Left lobe of liver (tissue), 2 donors: ENCODE results near the gene TMEM121B. TPM values are rescaled to one million over a fixed set of nuclear protein-coding genes. Genes with fewer than 3 reads are reported as not detected.
A peak's percentile ranks its signal among the peaks of the same experiment; 100 is the strongest.

Experiments used
- ATAC-seq: fragments of 200-7000 bp; cut with Tn5 transposase; one replicate; pipeline ENCODE4 v1.9.1; 2020; ENCODE audit warnings: mild to moderate bottlenecking, moderate library complexity
- DNase-seq: peaks from one replicate; pipeline ENCODE4 v3.0.0-alpha.2; 2020; ENCODE audit warnings: low spot score
- total RNA-seq: library from RNA; stranded (reverse); gene quantifications from one replicate; pipeline ENCODE4 v1.2.1, GENCODE V29; 2021
- donor health status: DM: no; HTN: no; CAD: no; lungs with moderate emphysema.
- donor health status: DM: no; HTN: yes; CAD: no.

Gene TMEM121B
- total RNA-seq, 1 donor from 2014 or later, result 0.10 TPM

DNA sequence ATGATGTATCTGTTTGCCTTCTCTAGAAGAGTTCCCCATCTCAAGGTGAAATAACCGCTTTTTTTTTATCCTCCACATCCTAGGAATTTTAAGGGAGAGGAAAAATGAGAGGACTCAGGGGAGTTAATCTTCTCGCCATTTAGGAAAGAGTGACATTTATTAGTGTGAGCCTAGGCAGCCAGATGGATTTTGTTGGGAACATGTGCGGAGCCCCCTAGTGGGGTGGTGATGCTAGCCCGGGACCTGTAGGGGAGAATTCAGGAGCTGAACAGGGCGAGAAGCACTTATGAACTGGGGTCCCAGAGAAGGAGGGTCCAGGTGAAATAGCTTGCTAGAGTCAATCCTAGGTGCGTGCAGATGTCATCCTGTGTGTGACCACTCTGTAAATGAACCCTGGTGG, 25.6 kb downstream of the TMEM121B start:
- no peak for ATAC-seq
- DNase-seq, result peak; percentile 35

DNA sequence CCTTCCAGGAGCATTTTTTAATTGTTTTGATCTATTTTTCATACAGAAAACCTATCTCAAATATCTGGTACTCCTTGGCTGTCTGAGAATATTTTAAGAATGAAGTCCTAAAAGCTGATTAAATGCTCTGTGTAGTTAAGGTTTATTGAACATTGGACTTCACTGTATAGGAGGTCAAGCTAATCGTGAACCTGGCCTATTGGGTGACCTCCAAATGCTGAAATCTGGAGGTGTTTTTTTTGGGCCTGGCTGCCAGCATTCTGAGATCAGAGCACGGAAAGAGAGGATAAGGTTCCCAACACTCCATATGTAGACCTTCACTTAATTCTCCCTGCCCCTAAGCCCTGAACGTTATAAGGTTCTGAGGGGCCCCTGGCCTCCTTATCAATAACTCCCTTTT, 28.1 kb downstream of the TMEM121B start:
- ATAC-seq, result peak; percentile 63
- peak; percentile 22 for DNase-seq

DNA sequence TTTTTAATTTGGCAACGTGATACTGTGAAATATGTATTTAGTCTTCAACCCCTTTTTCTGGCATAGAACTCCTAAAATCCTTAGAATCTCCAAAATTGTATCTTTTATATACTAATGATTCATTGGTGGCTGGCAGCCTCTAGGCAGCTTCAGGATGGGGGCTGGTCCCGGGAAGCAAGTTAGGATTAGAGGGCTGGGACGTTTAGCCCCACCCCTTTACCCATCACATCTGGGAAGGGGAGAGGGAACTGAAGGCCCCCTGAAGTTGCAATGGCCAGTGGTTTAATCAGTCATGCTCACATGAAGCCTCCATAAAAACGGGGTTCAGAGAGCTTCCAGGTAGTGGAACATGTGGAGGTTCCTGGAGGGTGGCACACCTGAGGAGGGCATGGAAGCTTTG, 29.3 kb downstream of the TMEM121B start:
- DNase-seq (peak; percentile 15), ATAC-seq (no peak)

DNA sequence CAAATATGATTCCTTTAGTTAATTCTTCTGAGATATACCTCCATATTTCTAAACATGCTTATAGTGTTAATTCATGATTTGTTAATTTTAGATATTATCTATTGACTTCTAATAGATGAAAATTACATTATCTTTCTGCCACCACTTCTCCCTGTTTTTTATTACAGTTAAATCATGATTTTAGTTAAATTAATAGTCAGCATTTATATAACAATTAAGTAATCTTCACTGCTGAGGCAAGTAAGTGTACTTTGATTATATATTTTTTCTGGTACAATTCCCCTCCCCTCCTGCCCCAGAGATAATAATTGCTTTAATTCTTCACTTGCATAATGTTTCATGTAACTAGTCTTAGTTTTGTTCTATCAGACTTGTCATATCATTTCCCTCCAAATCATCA, 30.6 kb downstream of the TMEM121B start:
- ATAC-seq (no peak), DNase-seq (no peak)

GRCh38 chr22:17087498-17088131, 33.5 kb downstream of the TMEM121B start:
- DNase-seq (peak; percentile 38), ATAC-seq (no peak)

GRCh38 chr22:17086788-17087497, 34.2 kb downstream of the TMEM121B start:
- no peak for ATAC-seq
- DNase-seq, result peak; percentile 41

- ATAC-seq (no peak), DNase-seq (peak; percentile 43)
These were observed 34.9 kb downstream of the TMEM121B start for GRCh38 chr22:17086296-17086695.

GRCh38 chr22:17085277-17086181, 35.6 kb downstream of the TMEM121B start:
- DNase-seq (peak; percentile 64), ATAC-seq (peak; percentile 66)

DNA sequence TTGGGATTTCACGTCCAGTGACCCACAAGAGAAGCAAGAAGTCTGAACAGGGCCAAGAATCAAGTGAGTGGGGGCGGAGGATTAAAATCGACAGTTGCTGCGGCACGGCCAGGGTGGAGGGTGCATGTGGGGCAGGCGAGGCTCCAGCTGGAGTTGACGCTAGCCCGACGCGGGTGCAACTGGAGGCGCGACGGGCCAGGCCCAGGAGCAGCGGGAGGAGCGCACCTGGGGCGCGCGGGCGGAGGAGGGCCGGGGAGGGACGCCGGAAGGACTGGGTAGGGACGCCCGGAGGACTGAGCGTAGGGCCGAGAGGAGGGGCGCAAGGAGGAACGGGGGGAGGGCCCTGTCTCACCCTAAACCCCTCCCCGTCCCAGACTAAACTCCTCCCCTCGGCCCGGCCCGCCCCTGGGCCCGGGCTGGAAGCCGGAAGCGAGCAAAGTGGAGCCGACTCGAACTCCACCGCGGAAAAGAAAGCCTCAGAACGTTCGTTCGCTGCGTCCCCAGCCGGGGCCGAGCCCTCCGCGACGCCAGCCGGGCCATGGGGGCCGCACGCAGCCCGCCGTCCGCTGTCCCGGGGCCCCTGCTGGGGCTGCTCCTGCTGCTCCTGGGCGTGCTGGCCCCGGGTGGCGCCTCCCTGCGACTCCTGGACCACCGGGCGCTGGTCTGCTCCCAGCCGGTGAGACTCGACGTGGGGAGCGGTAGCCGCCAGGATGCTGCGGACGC, 36.4 kb downstream of the TMEM121B start, which contains the start of gene IL17RA:
Gene IL17RA (plus strand): TSS at position 447 of the 723 bp plus-strand sequence. CDS start 92 bp downstream, at position 539.
- peak; percentile 98 for ATAC-seq
- peak; percentile 92 for DNase-seq

GRCh38 chr22:17083811-17084441, 37.2 kb downstream of the TMEM121B start:
- ATAC-seq (no peak), DNase-seq (peak; percentile 50)

DNA sequence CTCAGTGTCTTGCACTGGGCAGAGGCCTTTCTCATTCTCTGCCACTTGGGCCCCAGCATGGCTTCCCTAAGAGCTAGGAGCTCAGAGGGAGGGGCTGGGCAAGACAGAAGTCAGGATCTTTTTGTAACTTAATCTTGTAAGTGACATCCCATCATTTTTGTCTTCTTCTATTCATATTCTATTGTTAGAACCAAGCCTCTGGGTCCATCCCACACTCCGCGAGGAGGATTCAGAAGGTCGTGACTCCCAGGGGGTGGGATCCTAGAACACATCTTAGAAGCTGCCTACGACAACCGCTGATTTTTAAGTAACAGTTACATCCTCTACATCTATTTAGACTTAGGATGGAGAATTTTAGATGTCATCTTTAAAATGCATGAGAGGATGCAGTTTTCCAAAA, 37.9 kb downstream of the TMEM121B start:
- peak; percentile 22 for DNase-seq
- ATAC-seq, result no peak

- DNase-seq (peak; percentile 14), ATAC-seq (no peak)
These were observed 41.6 kb downstream of the TMEM121B start for GRCh38 chr22:17079572-17079971.

DNA sequence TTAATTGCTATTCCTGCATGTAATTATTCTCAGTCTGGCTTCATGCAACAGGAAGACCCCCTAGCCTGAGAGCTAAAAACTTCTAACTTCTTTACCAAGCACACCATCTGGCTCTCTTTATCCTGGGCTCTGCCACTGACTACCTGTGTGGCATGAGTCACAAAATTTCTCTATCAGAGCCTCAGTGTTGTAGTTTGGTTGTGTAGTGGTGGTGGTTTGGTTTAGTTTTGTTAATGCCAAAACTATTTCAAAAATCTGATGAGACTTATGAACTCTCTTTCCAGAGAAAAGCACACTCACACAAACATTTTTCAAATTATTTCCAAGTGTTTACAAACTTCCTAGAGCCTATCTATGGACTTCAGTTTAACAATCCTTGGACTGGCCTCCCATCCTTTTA, 43.9 kb downstream of the TMEM121B start:
- ATAC-seq (no peak), DNase-seq (no peak)

DNA sequence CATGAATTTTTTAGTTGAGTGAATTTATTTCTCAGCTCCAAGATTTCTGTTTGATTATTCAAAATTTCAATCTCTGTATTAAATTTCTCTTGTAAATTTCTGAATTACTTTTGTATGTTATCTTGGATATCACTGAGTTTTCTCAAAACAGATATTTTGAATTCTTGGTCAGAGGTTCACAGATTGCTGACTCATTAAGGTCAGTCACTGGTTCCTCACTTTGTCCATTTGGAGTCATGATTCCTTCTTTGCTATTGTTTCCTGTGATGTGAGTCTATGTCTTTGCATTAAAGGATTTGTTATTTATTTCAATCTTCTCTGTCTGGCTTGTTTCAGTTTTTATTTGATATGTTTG, 46.5 kb downstream of the TMEM121B start:
- ATAC-seq (no peak), DNase-seq (no peak)

DNA sequence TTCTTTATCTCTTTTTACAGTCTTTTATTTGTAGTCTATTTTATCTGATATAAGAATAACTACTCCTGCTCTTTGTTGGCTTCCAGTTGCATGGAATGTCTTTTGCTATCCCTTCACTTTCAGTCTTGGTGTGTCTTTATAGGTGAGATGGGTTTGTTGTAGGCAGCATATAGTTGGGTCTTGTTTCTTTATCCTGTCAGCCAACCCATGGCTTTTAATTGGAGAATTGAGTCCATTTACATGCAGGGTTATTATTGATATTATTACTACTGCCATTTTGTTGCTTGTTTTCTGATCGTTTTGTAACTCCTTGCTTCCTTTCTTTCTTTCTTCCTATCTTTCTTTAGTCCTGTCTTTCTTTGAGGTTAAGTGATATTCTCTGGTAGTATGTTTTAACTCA, 48.3 kb downstream of the TMEM121B start:
- no peak for DNase-seq
- ATAC-seq, result no peak

Other genes starting within 250 kb of the TMEM121B start
- not detected for gene GAB4, start 113.1 kb downstream of the TMEM121B start, total RNA-seq
- 11.1 TPM for gene IL17RA, start 36.4 kb downstream of the TMEM121B start, total RNA-seq
- 31.7 TPM for gene HDHD5, start 37.9 kb upstream of the TMEM121B start, total RNA-seq
- 5.7 TPM for gene ADA2, start 98.1 kb upstream of the TMEM121B start, total RNA-seq
- 12.0 TPM for gene CECR2, start 248.1 kb upstream of the TMEM121B start, total RNA-seq